ENCODE measurements around the gene C1orf50.

Gene C1orf50

DNA sequence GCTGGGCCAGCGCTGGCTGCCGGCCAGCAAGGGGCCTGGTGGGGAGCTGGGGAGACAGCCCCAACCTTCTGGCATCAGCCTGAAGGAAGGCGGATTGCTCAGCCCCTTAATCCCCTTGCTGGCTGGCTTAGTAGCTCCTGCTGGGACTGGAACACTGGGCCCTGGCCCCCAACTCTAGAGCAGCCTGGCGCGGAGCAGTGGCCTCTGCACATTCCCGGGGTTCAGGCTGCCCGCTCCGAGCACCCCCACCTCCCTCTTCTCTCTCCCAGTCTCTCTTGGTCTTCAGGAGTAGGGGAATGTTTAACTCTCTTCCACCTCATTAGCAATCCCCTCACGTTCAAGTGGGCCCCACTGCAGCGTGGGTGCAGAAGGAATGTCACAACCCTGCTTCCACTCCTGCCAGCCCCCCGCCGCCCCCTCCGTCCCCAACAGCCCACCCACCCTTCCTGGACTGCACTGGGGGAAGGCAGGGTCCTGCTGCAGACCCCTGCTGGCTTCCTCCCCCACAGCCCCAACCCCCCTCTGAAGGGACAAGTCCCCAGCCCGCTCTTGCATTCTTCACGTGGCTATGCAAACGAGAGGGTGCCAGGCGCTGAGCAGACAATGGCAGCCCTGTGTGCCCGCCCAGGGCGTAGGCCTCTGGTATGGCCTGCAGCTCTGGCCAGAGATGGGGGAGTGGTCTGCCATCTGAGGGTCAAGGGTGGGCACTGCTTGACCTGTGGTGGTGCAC is 26.0 kb upstream of the C1orf50 start:
- no peak for DNase-seq (ENCODE audit: low spot score)
- TF ChIP-seq CTCF (IDR thresholded peaks at IDR 0.05; ENCODE audit: extremely low read depth, missing control alignments) = no peak

GRCh38 chr1:42741706-42742105 is 25.3 kb upstream of the C1orf50 start:
- no peak for TF ChIP-seq CTCF (IDR thresholded peaks at IDR 0.05; ENCODE audit: extremely low read depth, missing control alignments)
- no peak for DNase-seq (ENCODE audit: low spot score)

DNA sequence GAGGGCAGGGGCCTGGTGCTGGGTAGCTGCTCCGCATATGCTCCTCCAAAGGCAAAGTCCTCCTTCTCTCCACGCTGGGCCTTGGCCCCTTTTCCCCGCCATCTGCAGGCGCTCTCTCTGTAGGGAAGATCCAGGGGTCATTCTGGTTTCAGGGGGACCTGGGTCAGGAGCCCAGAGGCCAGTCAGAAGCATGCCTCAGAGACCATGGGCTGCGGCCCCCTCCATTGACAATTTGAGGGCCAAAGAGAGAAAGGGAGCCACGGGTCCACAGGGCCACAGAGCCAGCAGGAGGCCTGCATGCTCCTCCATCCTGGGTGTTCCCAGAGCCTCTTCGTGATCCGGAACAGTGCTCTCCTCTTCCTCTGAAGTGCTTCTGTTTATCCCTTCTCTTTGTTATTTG is 24.9 kb upstream of the C1orf50 start:
- TF ChIP-seq CTCF (IDR thresholded peaks at IDR 0.05; ENCODE audit: extremely low read depth, missing control alignments) = no peak
- no peak for DNase-seq (ENCODE audit: low spot score)

- no peak for TF ChIP-seq CTCF (IDR thresholded peaks at IDR 0.05; ENCODE audit: extremely low read depth, missing control alignments)
- no peak for DNase-seq (ENCODE audit: low spot score)
These were observed 24.3 kb upstream of the C1orf50 start for GRCh38 chr1:42742617-42743316.

- DNase-seq (ENCODE audit: low spot score) = no peak
- no peak for TF ChIP-seq CTCF (IDR thresholded peaks at IDR 0.05; ENCODE audit: extremely low read depth, missing control alignments)
These were observed 23.5 kb upstream of the C1orf50 start for GRCh38 chr1:42743317-42744147.

DNA sequence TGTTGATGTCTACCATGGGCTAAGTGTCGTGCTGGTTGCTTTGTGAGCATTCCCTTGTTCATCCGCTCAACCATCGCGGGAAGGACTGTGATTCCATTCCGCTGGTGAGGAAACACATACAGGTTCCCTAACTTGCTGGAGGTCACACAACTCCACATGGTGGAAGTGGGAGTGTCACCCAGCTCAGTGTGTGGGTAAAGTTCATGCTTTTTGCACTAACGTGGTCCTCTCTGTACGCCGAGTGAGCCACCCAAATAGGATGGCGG is 23.0 kb upstream of the C1orf50 start:
- DNase-seq (ENCODE audit: low spot score) = no peak
- TF ChIP-seq CTCF (IDR thresholded peaks at IDR 0.05; ENCODE audit: extremely low read depth, missing control alignments) = no peak

DNA sequence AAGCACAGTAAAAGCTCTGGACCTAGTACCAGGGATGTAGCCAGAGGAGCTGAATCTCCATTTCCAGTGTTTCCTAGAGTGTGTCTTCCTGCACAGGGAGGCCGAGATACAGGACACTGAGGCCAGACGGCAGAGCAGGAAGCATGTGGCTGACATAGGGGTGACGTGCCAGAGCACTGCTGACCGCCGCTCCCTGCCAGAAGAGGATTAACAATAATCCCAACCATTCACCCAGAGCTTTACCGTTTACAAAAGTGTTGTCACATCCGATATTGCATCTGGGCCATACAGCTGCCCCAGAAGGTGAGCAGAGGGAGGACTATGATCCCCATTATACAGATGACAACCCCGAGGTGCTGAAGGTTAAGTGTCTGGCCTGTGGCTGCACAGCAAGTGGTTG is 21.2 kb upstream of the C1orf50 start:
- no peak for TF ChIP-seq CTCF (IDR thresholded peaks at IDR 0.05; ENCODE audit: extremely low read depth, missing control alignments)
- no peak for DNase-seq (ENCODE audit: low spot score)

All from GM20000 (cell line).